NCI-H1694 treated with DMSO at 0.1 percent for 48 hours (cell line): ENCODE measurements around the gene MYO1A.

Experiments used
- DNase-seq: peaks from one replicate; lab custom pipeline; 2025; lab: John Stamatoyannopoulos, UW

The MYO1A gene

GRCh38 chr12:57012600-57013465 lies 37.1 kb downstream of the MYO1A start:
- DNase-seq, result no peak

GRCh38 chr12:57011438-57012424 lies 38.2 kb downstream of the MYO1A start:
- no peak for DNase-seq

- no peak for DNase-seq
These were observed 39.2 kb downstream of the MYO1A start for GRCh38 chr12:57010627-57011247.

GRCh38 chr12:57009949-57010626 lies 39.8 kb downstream of the MYO1A start:
- no peak for DNase-seq

GRCh38 chr12:57008178-57008577 lies 41.8 kb downstream of the MYO1A start:
- DNase-seq, result peak; percentile 86

- no peak for DNase-seq
These were observed 43.0 kb downstream of the MYO1A start for GRCh38 chr12:57006809-57007475.

GRCh38 chr12:57005980-57006808 lies 43.7 kb downstream of the MYO1A start, which contains the start of gene ZBTB39:
Gene ZBTB39 (minus strand): TSS chr12:57006546. CDS start chr12:57004917, 1,629 bp downstream.
- no peak for DNase-seq

- DNase-seq, result no peak
These were observed 45.3 kb downstream of the MYO1A start for GRCh38 chr12:57004651-57005050.

- DNase-seq, result no peak
These were observed 46.5 kb downstream of the MYO1A start for GRCh38 chr12:57003395-57003794.

GRCh38 chr12:57001448-57001906 lies 48.5 kb downstream of the MYO1A start:
- no peak for DNase-seq

- no peak for DNase-seq
These were observed 49.5 kb downstream of the MYO1A start for GRCh38 chr12:57000393-57000792.

- DNase-seq, result no peak
These were observed 50.5 kb downstream of the MYO1A start for GRCh38 chr12:56999456-56999855.

- no peak for DNase-seq
These were observed 50.9 kb downstream of the MYO1A start for GRCh38 chr12:56998981-56999380.

GRCh38 chr12:56998316-56998715 lies 51.6 kb downstream of the MYO1A start:
- no peak for DNase-seq

- DNase-seq, result no peak
These were observed 53.0 kb downstream of the MYO1A start for GRCh38 chr12:56996793-56997545.

GRCh38 chr12:56995930-56996496 lies 53.9 kb downstream of the MYO1A start:
- no peak for DNase-seq

- DNase-seq, result no peak
These were observed 54.6 kb downstream of the MYO1A start for GRCh38 chr12:56995201-56995929.

- DNase-seq, result no peak
These were observed 55.6 kb downstream of the MYO1A start for GRCh38 chr12:56994231-56994746.
